ENCODE measurements around the gene TBC1D22A. TPM values are rescaled to one million over a fixed set of nuclear protein-coding genes. Genes with fewer than 3 reads are reported as not detected.

Gene TBC1D22A
- total RNA-seq, 1 donor = 17.7 TPM

DNA sequence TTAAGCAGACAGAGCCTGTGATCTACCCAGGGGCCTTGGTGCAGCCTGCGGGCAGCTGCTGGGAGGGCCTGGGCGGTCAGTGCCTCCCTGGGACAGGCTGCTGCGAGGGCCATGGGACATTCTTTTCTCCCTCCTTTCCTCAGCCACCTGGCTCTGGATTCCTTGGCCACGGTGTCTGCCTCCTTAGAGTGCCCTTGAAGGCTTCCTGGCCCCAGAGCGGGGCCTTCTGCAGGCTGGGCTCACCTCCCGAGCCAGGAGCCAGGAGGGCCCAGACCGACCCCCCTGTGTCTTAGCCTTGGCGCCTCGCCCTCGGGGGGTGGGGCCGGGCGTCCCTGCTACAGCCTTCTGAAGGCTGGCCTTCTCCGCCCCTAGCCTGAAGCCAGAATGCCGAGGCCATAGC is 231.2 kb downstream of the TBC1D22A start:
- no peaks in the 10 kb centered on the region for H3K27me3 ChIP-seq (ENCODE audit: insufficient read depth, low read length)
- H3K4me1 ChIP-seq (ENCODE audit: insufficient read depth, low read length) = no peaks in the 10 kb centered on the region
- TF ChIP-seq, protein P1, sequence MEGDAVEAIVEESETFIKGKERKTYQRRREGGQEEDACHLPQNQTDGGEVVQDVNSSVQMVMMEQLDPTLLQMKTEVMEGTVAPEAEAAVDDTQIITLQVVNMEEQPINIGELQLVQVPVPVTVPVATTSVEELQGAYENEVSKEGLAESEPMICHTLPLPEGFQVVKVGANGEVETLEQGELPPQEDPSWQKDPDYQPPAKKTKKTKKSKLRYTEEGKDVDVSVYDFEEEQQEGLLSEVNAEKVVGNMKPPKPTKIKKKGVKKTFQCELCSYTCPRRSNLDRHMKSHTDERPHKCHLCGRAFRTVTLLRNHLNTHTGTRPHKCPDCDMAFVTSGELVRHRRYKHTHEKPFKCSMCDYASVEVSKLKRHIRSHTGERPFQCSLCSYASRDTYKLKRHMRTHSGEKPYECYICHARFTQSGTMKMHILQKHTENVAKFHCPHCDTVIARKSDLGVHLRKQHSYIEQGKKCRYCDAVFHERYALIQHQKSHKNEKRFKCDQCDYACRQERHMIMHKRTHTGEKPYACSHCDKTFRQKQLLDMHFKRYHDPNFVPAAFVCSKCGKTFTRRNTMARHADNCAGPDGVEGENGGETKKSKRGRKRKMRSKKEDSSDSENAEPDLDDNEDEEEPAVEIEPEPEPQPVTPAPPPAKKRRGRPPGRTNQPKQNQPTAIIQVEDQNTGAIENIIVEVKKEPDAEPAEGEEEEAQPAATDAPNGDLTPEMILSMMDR (IDR thresholded peaks at IDR 0.05; ENCODE audit: extremely low read depth, low read depth, low read length) = no peak
- no peak overlapping the region for H3K27ac ChIP-seq (ENCODE audit: low read depth, low read length)
- peak; percentile 36 for DNase-seq (ENCODE audit: insufficient read length, low spot score, missing footprints)
- no peak overlapping the region for H3K4me2 ChIP-seq (ENCODE audit: insufficient read depth, low read length)
- H2AFZ ChIP-seq (ENCODE audit: low read length) = no peak overlapping the region
- H4K20me1 ChIP-seq (ENCODE audit: insufficient read depth, low read length) = peaks cover 18% of the 10 kb centered on the region
- H3K4me3 ChIP-seq (ENCODE audit: insufficient read depth, low read length) = no peak overlapping the region
- no peaks in the 10 kb centered on the region for H3K36me3 ChIP-seq (ENCODE audit: insufficient read depth, low read length)
- H3K9me3 ChIP-seq (ENCODE audit: low read depth, low read length) = no peaks in the 10 kb centered on the region
- no peaks in the 10 kb centered on the region for H3K79me2 ChIP-seq (ENCODE audit: insufficient read depth, low read length)

DNA sequence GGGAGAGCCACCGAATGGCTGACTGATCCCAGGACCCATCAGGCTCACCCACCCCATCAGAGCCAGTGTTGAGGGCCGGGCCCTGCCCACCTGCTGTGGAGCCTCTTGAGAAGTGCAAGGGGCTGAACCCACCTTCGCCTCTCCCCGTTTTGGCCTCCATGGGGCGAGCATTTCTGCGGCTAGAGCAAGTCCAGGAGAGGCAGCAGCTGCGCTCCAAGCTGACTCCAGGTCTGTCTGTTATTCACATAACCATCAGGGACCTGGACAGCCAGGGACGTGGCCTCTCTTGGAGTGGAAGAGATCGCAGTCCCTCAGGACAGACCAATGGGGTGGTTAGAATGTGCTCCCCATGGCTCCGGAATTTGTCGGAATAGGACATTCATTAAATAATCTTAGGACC is 231.8 kb downstream of the TBC1D22A start:
- Histone ChIP-seq H3K27me3 (ENCODE audit: insufficient read depth, low read length) (no peaks in the 10 kb centered on the region), H2AFZ (ENCODE audit: low read length) (no peak overlapping the region), H3K4me2 (ENCODE audit: insufficient read depth, low read length) (no peak overlapping the region), H4K20me1 (ENCODE audit: insufficient read depth, low read length) (peaks cover 18% of the 10 kb centered on the region), H3K9me3 (ENCODE audit: low read depth, low read length) (no peaks in the 10 kb centered on the region), H3K4me3 (ENCODE audit: insufficient read depth, low read length) (no peak overlapping the region), H3K79me2 (ENCODE audit: insufficient read depth, low read length) (no peaks in the 10 kb centered on the region), H3K36me3 (ENCODE audit: insufficient read depth, low read length) (no peaks in the 10 kb centered on the region), H3K27ac (ENCODE audit: low read depth, low read length) (no peak overlapping the region), H3K4me1 (ENCODE audit: insufficient read depth, low read length) (no peaks in the 10 kb centered on the region)
- peak; percentile 54 for DNase-seq (ENCODE audit: insufficient read length, low spot score, missing footprints)
- TF ChIP-seq, protein P1 (IDR thresholded peaks at IDR 0.05; ENCODE audit: extremely low read depth, low read depth, low read length) = no peak

DNA sequence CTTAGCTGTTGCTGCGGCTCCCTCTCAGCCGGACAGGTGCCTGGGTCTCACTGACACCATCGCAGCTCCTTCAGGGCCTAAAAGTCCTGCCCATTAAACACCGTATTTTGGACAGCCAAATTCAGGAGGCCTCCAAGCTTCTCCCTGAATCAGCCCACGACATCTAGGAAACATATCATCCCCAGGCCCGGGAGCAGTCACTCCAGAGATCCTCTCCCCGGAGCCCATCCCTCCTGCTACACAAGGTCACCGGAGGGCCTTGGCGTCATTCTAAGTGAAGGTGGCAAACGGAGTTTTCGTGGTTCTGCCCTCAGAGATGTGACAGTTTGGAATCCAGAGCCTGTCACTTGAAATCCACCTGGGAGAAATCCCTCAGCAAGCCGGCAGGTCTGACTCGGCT is 232.5 kb downstream of the TBC1D22A start:
- H4K20me1 ChIP-seq (ENCODE audit: insufficient read depth, low read length) = peaks cover 18% of the 10 kb centered on the region
- H3K27me3 ChIP-seq (ENCODE audit: insufficient read depth, low read length) = no peaks in the 10 kb centered on the region
- H2AFZ ChIP-seq (ENCODE audit: low read length) = no peak overlapping the region
- DNase-seq (ENCODE audit: insufficient read length, low spot score, missing footprints) = peak; percentile 29
- no peak overlapping the region for H3K4me2 ChIP-seq (ENCODE audit: insufficient read depth, low read length)
- H3K9me3 ChIP-seq (ENCODE audit: low read depth, low read length) = no peaks in the 10 kb centered on the region
- TF ChIP-seq, protein P1 (IDR thresholded peaks at IDR 0.05; ENCODE audit: extremely low read depth, low read depth, low read length) = no peak
- H3K4me3 ChIP-seq (ENCODE audit: insufficient read depth, low read length) = no peak overlapping the region
- no peak overlapping the region for H3K27ac ChIP-seq (ENCODE audit: low read depth, low read length)
- no peaks in the 10 kb centered on the region for H3K4me1 ChIP-seq (ENCODE audit: insufficient read depth, low read length)
- no peaks in the 10 kb centered on the region for H3K79me2 ChIP-seq (ENCODE audit: insufficient read depth, low read length)
- H3K36me3 ChIP-seq (ENCODE audit: insufficient read depth, low read length) = no peaks in the 10 kb centered on the region

DNA sequence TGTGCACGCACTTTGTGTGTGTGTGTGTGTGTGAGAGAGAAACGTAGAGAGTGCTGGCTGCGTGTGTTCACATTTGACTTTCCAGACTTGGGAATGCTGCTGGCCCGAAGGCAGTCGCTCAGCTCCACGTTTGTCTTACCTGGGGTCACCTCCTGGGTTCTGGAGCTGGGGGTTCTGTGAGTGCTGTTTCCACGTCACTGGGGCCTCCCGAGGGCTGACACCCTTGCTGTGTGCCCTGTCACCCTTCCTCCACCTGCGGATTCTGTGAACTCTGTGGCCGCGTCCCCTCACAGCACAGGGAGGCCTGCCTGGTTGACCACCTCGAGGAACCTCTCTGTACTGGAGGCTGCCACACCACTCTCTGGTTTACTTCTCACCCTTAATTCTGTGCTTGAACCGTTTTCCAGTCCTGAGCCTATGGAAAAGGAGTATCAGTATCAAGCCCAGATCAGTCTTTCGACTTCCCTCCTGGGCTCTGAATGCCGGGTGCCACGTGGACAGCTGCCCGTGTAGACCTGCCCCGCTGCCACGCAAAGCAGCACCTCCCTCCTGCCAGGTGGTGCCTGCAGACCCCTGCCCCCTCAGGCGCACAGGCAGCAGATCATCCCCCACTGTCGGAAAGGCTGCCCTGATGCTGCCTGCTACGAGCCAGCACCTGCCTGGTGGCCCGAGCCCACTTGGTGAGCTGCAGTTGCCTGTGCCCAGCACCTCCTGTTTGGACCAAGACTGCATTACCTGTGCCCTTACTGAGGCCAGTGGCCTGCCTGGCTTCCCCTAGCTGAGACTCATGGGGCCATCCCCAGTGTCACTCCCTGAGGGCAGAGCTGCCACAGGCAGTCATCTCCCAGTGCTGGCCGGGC is 233.3 kb downstream of the TBC1D22A start:
- H4K20me1 ChIP-seq (ENCODE audit: insufficient read depth, low read length) = peaks cover 18% of the 10 kb centered on the region
- H3K4me1 ChIP-seq (ENCODE audit: insufficient read depth, low read length) = no peaks in the 10 kb centered on the region
- no peaks in the 10 kb centered on the region for H3K9me3 ChIP-seq (ENCODE audit: low read depth, low read length)
- H3K4me3 ChIP-seq (ENCODE audit: insufficient read depth, low read length) = no peak overlapping the region
- H3K27ac ChIP-seq (ENCODE audit: low read depth, low read length) = no peak overlapping the region
- no peak overlapping the region for H3K4me2 ChIP-seq (ENCODE audit: insufficient read depth, low read length)
- H3K27me3 ChIP-seq (ENCODE audit: insufficient read depth, low read length) = no peaks in the 10 kb centered on the region
- H3K36me3 ChIP-seq (ENCODE audit: insufficient read depth, low read length) = no peaks in the 10 kb centered on the region
- H3K79me2 ChIP-seq (ENCODE audit: insufficient read depth, low read length) = no peaks in the 10 kb centered on the region
- DNase-seq (ENCODE audit: insufficient read length, low spot score, missing footprints) = peak; percentile 65
- no peak overlapping the region for H2AFZ ChIP-seq (ENCODE audit: low read length)
- TF ChIP-seq, protein P1 (IDR thresholded peaks at IDR 0.05; ENCODE audit: extremely low read depth, low read depth, low read length) = no peak

Data from osteoblast (primary cell).